NOMO-1 treated with dmso at 0.1 percent for 144 hours (cell line): Measurements from ENCODE around the gene DTNB.
"Not testable (repeated sequence)": the region's sequence is repeated elsewhere in the genome, so short reads cannot be mapped to it uniquely, and the experiment has no call there.

ENCODE experiments used
- DNase-seq: peaks from one replicate; lab custom pipeline; 2025; ENCODE audit not compliant: unreplicated experiment; lab: John Stamatoyannopoulos, UW

The DTNB gene

DNA sequence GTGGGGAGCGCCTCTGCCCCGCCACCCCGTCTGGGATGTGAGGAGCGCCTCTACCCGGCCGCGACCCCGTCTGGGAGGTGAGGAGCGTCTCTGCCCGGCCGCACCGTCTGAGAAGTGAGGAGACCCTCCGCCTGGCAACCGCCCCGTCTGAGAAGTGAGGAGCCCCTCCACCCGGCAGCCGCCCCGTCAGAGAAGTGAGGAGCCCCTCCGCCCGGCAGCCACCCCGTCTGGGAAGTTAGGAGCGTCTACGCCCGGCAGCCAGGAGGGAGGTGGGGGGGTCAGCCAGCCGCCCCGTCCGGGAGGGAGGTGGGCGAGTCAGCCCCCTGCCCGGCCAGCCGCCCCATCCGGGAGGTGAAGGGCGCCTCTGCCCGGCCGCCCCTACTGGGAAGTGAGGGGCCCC is 39.6 kb downstream of the DTNB start:
- DNase-seq = not testable (repeated sequence)

- no peak for DNase-seq
Measured at GRCh38 chr2:25632396-25632795, 41.0 kb downstream of the DTNB start.

DNA sequence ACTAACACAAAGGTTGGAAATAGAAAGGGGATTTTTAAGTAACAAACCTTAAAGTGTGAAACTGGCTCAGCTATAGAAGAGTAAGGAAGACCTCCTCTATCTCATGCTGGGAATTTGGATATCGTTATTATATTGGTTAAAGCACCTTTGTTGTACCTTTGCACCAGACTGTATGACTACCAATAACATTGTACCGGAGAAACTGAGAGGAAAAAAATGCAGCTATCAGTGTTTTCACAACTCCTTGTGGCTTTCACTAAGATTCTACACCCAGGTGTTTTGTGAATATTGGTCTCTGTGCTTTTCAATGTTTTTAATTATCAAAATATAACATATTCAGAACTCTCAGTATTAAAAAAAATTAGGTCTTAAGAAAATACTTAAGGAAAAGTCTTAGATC is 48.7 kb downstream of the DTNB start:
- no peak for DNase-seq

GRCh38 chr2:25623361-25623760 is 50.0 kb downstream of the DTNB start:
- DNase-seq = no peak

DNA sequence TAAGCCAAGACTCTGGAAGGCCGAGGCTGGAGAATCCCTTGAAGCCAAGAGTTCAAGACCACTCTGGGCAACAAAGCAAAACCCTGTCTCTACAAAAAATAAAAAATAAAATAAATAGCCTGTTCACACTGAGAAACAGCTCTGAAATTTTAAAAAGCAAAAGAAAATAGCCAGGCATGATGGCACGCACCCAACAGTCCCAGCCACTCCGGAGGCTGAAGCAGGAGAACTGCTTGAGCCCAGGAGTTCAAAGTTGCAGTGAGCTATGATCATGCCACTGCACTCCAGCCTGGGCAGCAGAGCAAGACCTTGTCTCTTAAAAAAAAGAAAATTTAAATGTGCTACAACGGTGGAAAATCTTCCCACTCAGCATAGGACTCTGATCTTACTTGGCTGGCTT is 52.7 kb downstream of the DTNB start:
- no peak for DNase-seq

DNA sequence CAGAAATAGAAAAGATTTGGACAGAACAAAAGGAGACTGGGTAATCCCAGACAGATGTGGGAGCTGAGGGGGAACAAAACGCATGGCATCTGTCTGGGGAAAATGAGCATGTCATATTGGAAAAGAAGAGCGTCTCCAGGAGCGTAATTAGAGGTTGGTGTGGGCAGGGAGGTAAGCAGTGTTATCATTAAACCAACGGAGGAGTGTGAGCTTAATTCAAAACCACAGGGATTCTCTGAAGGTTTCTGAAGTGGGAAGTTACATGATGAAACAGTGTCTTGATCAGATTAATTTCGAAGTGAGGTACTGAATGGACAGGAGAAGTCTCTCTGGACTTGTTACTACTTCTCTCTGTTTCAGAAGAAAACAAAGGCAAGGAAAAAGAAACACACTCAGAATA is 53.3 kb downstream of the DTNB start:
- DNase-seq = no peak

- DNase-seq = no peak
Measured at GRCh38 chr2:25619185-25619584, 54.2 kb downstream of the DTNB start.

- no peak for DNase-seq
Measured at GRCh38 chr2:25618676-25619075, 54.7 kb downstream of the DTNB start.

- DNase-seq = no peak
Measured at GRCh38 chr2:25617948-25618646, 55.3 kb downstream of the DTNB start.

- no peak for DNase-seq
Measured at GRCh38 chr2:25615920-25616319, 57.5 kb downstream of the DTNB start.

DNA sequence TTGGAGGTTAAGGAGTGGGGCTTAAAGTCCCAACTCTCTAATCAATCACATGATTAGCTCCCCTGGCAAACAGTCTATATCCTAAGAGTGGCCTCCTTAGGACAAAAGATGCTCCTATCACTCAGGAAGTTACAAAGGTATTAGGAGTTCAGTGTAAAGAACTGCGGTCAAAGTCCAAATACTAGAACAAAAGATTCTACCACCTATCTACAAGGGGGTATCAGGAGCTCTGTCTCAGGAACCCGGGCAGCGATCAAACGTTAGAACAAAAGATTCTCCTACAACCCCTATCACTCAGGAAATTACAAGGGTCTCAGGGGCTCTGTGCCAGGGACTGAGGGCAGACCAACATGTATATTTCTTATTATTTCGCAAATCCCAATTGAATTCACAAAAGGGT is 58.0 kb downstream of the DTNB start:
- DNase-seq = no peak

- DNase-seq = no peak
Measured at GRCh38 chr2:25614711-25615110, 58.7 kb downstream of the DTNB start.

GRCh38 chr2:25608718-25609117 is 64.7 kb downstream of the DTNB start:
- DNase-seq = no peak

DNA sequence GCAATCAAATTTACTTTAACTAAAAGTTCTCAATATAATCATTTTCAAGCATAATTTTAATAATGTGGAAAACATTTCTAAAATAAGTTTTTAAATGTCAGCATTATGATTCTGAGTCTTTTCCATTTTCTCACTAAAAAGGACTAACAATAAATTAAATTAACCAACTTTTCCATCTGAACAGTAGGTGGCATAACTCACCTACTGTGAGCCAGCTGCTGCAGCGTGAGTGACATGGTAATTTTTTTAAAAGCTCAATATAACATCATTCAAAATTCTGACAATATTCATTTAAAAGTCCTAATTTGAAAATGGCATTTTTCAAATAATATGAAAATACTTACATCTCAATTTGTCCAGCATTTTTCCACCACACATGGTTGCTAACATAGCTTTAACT is 66.5 kb downstream of the DTNB start:
- no peak for DNase-seq

GRCh38 chr2:25602333-25602723 is 71.0 kb downstream of the DTNB start:
- DNase-seq = no peak

DNA sequence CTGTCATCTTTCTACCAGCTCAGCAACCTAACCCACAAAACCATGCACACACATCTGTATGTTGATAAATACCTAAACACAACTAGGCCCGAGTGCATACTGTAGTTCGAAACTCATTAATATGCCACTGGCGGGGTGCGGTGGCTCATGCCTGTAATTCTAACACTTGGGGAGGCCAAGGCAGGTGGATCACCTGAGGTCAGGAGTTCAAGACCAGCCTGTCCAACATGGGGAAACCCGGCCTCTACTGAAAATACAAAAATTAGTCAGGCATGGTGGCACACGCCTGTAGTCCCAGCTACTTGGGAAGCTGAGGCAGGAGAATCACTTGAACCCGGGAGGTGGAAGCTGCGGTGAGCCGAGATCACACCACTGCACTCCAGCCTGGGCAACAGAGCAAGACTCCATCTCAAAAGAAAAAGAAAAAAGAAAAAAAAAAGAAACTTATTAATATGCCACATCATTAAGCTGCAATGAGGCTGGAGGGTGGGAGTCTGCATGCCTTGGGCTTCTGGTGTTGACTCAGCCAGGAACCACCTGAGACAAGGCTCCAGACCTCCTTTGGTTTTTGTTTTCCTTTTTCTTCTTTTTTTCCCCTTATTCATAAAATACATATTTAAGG is 71.6 kb downstream of the DTNB start:
- DNase-seq = not testable (repeated sequence)

GRCh38 chr2:25598911-25599310 is 74.5 kb downstream of the DTNB start:
- DNase-seq = no peak

DNA sequence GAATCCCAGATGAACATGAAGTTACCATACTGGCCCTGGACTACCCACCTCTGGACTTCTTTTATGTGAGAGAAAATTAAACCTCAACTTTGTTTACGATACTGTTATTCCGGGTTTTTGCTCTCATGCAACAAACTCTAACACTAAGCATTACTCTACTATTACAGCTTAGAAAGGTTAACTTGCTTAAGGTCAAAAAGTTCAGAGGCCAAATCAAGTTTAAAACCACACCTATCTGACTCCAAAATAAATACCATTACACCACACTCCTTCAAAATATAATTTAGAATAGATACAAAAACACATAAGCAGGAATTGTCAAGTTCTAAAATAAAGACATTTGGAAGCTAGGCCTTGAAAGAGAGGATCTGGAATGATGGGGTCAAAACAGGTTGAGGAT is 75.0 kb downstream of the DTNB start:
- no peak for DNase-seq

- no peak for DNase-seq
Measured at GRCh38 chr2:25597881-25598280, 75.5 kb downstream of the DTNB start.

- DNase-seq = no peak
Measured at GRCh38 chr2:25596516-25597244, 76.7 kb downstream of the DTNB start.

GRCh38 chr2:25595393-25595792 is 78.0 kb downstream of the DTNB start:
- DNase-seq = no peak

DNA sequence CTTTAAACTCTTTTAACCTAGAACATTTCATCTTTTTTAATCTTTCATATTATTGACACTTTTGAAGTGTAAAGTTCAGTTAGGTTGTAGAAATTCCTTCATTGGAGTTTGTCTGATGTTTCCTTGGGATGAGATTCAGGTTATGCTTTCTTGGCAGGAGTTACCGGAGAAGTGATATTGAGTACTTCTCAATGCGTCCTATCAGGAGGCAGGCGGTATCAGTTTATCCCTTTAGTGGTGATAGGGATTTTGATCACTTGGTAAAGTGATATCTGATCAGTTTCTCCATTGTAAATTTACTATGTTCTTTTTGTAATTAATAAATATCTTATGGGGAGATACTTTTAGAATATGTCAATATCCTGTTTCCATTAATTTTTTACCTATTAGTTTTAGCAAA is 78.4 kb downstream of the DTNB start:
- DNase-seq = no peak
